K562 (cell line): ENCODE data around the gene GSX2. TPM values are rescaled to one million over a fixed set of nuclear protein-coding genes. Genes with fewer than 3 reads are reported as not detected.

Experiments
- ARID4B ChIP-seq: sonication (generic); formaldehyde crosslinking; IDR thresholded peaks from 2 replicates; pipeline ENCODE4 v1.8.0; 2022; ENCODE audit warnings: mild to moderate bottlenecking, missing genetic modification reagents
- ARNT ChIP-seq, 2 experiments: fragments of 450-650 bp; IDR thresholded peaks; 2 replicates each; pipeline ENCODE4 v1.6.1; 2016; ENCODE audit warnings: mild to moderate bottlenecking in 1 of 2
- ETS1 ChIP-seq: conservative IDR thresholded peaks from 2 replicates; pipeline ENCODE4 v1.6.1; 2011; ENCODE audit warnings: low read depth, mild to moderate bottlenecking, low read length; ENCODE audit not compliant: control insufficient read depth
- FOXK2 ChIP-seq, 2 experiments: fragments of 450-650 bp; IDR thresholded peaks in 1 of 2; conservative IDR thresholded peaks in 1 of 2; 2 replicates each; pipeline ENCODE4 v1.6.1; 2016; ENCODE audit warnings: low read depth in 2 of 2, mild to moderate bottlenecking in 1 of 2
- IRF9 ChIP-seq: fragments of 450-650 bp; IDR thresholded peaks from 2 replicates; pipeline ENCODE4 v1.6.1; 2016; ENCODE audit warnings: missing biosample characterization, missing genetic modification characterization
- NCOR1 ChIP-seq: fragments of 450-650 bp; IDR thresholded peaks from 2 replicates; pipeline ENCODE4 v1.6.1; 2016; ENCODE audit warnings: mild to moderate bottlenecking, moderate library complexity
- NFRKB ChIP-seq: fragments of 450-650 bp; IDR thresholded peaks from 2 replicates; pipeline ENCODE4 v1.6.1; 2016; ENCODE audit warnings: low read depth
- PHF8 ChIP-seq: fragments of 200-600 bp; sonication (generic); IDR thresholded peaks from 2 replicates; pipeline ENCODE4 v1.6.1; 2012; ENCODE audit warnings: mixed run types, mild to moderate bottlenecking, inconsistent platforms, low read length, moderate library complexity, borderline replicate concordance
- PML ChIP-seq: IDR thresholded peaks from 2 replicates; pipeline ENCODE4 v1.6.1; 2012; ENCODE audit warnings: low read length, inconsistent platforms
- POLR2A ChIP-seq: fragments of 450-650 bp; conservative IDR thresholded peaks from 2 replicates; pipeline ENCODE4 v1.6.1; 2016
- PRDM10 ChIP-seq: fragments of 450-650 bp; IDR thresholded peaks from 2 replicates; pipeline ENCODE4 v1.6.1; 2018; ENCODE audit not compliant: partially characterized antibody
- SIN3B ChIP-seq: fragments of 450-650 bp; IDR thresholded peaks from 2 replicates; pipeline ENCODE4 v1.6.1; 2017; ENCODE audit warnings: low read depth, mild to moderate bottlenecking, moderate library complexity
- SRF ChIP-seq, 2 experiments: fragments of 250-450, 450-650 bp in 1 of 2; sonication (Bioruptor Pico) in 1 of 2; sonication (generic) in 1 of 2; formaldehyde crosslinking; IDR thresholded peaks; 2 replicates each; pipeline versions ENCODE4 v1.5.0 to v1.5.1; 2020 to 2022; ENCODE audit warnings: mild to moderate bottlenecking in 1 of 2, missing genetic modification reagents in 1 of 2
- ZKSCAN3 ChIP-seq: fragments of 250-450 bp; sonication (Bioruptor Pico); IDR thresholded peaks from 2 replicates; pipeline ENCODE4 v1.4.0; 2020
- ZNF24 ChIP-seq: fragments of 450-650 bp; IDR thresholded peaks from 2 replicates; pipeline ENCODE4 v1.6.1; 2016
- ZNF253 ChIP-seq: fragments of 250-450 bp; sonication (Bioruptor Pico); conservative IDR thresholded peaks from 2 replicates; pipeline ENCODE4 v1.6.1; 2021; ENCODE audit warnings: mild to moderate bottlenecking
- ZNF511 ChIP-seq: sonication (generic); formaldehyde crosslinking; IDR thresholded peaks from 2 replicates; pipeline ENCODE4 v1.8.0; 2022; ENCODE audit warnings: mild to moderate bottlenecking, missing genetic modification reagents
- polyA plus RNA-seq, 8 experiments: library from polyadenylated mRNA; depleted of rRNA in 4 of 8; stranded (reverse) in 5 of 8; unstranded in 3 of 8; fragments of >200 nt; fragmentation: Nextera tagmentation in 2 of 8; fragmentation: Illumina TruSeq in 1 of 8; extraction: Ambion mirVana in 2 of 8; extraction: Trizol in 1 of 8; gene quantifications; 2 replicates each; pipeline versions ENCODE4 v1.2.1 to v1.2.3, GENCODE V29; 2011 to 2014; ENCODE audit warnings: inconsistent platforms in 1 of 8, missing spikeins in 1 of 8
- total RNA-seq, 7 experiments: library from RNA; depleted of rRNA in 6 of 7; stranded (reverse); fragments of >200 nt in 6 of 7; fragmentation: Illumina TruSeq in 2 of 7; extraction: Trizol in 2 of 7; gene quantifications; 2 replicates each; pipeline versions ENCODE4 v1.2.1 to v1.2.3, GENCODE V29; 2011 to 2021; ENCODE audit warnings: low replicate concordance in 1 of 7

Gene GSX2
- total and polyA plus RNA-seq, 9 of the 15 experiments (the other 6 are each of a cell fraction or from before 2014, with no cell fraction given): not detected

GRCh38 chr4:54064317-54065111, 35.4 kb upstream of the GSX2 start, which contains the start of gene CHIC2 (continued):
- no peak for TF ChIP-seq IRF9
- TF ChIP-seq PRDM10: no peak
- peak; percentile 67; the same call in 1 of the 2 replicates for TF ChIP-seq ETS1
- no peak for TF ChIP-seq ZNF24
- TF ChIP-seq PML: peak; percentile 69; the same call in 1 of the 2 replicates
- TF ChIP-seq ARID4B (CRISPR knock-in tag): 0 out of 2 replicates have a peak, but pooled peaks have one; percentile 57
- peak; percentile 95 to 96 for TF ChIP-seq FOXK2 (conservative IDR thresholded peaks at IDR 0.05 in 1 of 2, IDR thresholded peaks at IDR 0.05 in 1 of 2; ENCODE audit: low read depth in 2 of 2)
- peak; percentile 87; the same call in 1 of the 2 replicates for TF ChIP-seq PHF8
- TF ChIP-seq SIN3B: peak; percentile 43; the same call in 1 of the 2 replicates
- no peak for TF ChIP-seq ARNT (IDR thresholded peaks at IDR 0.05)
- TF ChIP-seq NCOR1: peak; percentile 39
- TF ChIP-seq POLR2A: peak; percentile 89
- TF ChIP-seq NFRKB: no peak
- TF ChIP-seq ZNF511 (CRISPR knock-in tag): peak; percentile 57; the same call in 1 of the 2 replicates
- no peak for TF ChIP-seq ZNF253
- TF ChIP-seq ZKSCAN3 (CRISPR knock-in tag): no peak
- no peak for TF ChIP-seq SRF (CRISPR knock-in tag; IDR thresholded peaks at IDR 0.05)
